ENCODE measurements around the gene UBLCP1. TPM values are rescaled to one million over a fixed set of nuclear protein-coding genes. Genes with fewer than 3 reads are reported as not detected.
"Not testable (repeated sequence)": the region's sequence is repeated elsewhere in the genome, so short reads cannot be mapped to it uniquely, and the experiment has no call there.

UBLCP1 gene
- total RNA-seq (2014; rRNA removed; shearing (Covaris generic)): 59.3 and 86.7 TPM in 2 replicates

- peak; percentile 88 for DNase-seq (ENCODE audit: low read depth)
Observed at GRCh38 chr5:159262859-159263568, at the start of gene UBLCP1. Gene UBLCP1, plus strand, starts transcription at chr5:159263290. Its CDS starts 5,626 bp downstream, at chr5:159268916.

- no peak for DNase-seq (ENCODE audit: low read depth)
Observed at GRCh38 chr5:159214486-159215271, 48.4 kb upstream of the UBLCP1 start.

GRCh38 chr5:159215886-159216285 lies 47.2 kb upstream of the UBLCP1 start:
- no peak for DNase-seq (ENCODE audit: low read depth)

- DNase-seq (ENCODE audit: low read depth): no peak
Observed at GRCh38 chr5:159216454-159216853, 46.6 kb upstream of the UBLCP1 start.

- DNase-seq (ENCODE audit: low read depth): no peak
Observed at GRCh38 chr5:159217236-159217635, 45.9 kb upstream of the UBLCP1 start.

GRCh38 chr5:159218595-159219023 lies 44.5 kb upstream of the UBLCP1 start:
- no peak for DNase-seq (ENCODE audit: low read depth)

- DNase-seq (ENCODE audit: low read depth): peak; percentile 3
Observed at GRCh38 chr5:159220206-159220605, 42.9 kb upstream of the UBLCP1 start.

GRCh38 chr5:159223469-159223868 lies 39.6 kb upstream of the UBLCP1 start:
- DNase-seq (ENCODE audit: low read depth): no peak

- no peak for DNase-seq (ENCODE audit: low read depth)
Observed at GRCh38 chr5:159224471-159224870, 38.6 kb upstream of the UBLCP1 start.

GRCh38 chr5:159226451-159226850 lies 36.6 kb upstream of the UBLCP1 start:
- DNase-seq (ENCODE audit: low read depth): no peak

- DNase-seq (ENCODE audit: low read depth): no peak
Observed at GRCh38 chr5:159227452-159227851, 35.6 kb upstream of the UBLCP1 start.

GRCh38 chr5:159228097-159228496 lies 35.0 kb upstream of the UBLCP1 start:
- DNase-seq (ENCODE audit: low read depth): peak; percentile 45

GRCh38 chr5:159230657-159231056 lies 32.4 kb upstream of the UBLCP1 start:
- DNase-seq (ENCODE audit: low read depth): no peak

GRCh38 chr5:159231167-159231566 lies 31.9 kb upstream of the UBLCP1 start:
- DNase-seq (ENCODE audit: low read depth): no peak

GRCh38 chr5:159235871-159236520 lies 27.1 kb upstream of the UBLCP1 start:
- not testable (repeated sequence) for DNase-seq (ENCODE audit: low read depth)

GRCh38 chr5:159240301-159240870 lies 22.7 kb upstream of the UBLCP1 start:
- peak; percentile 88 for DNase-seq (ENCODE audit: low read depth)

- DNase-seq (ENCODE audit: low read depth): no peak
Observed at GRCh38 chr5:159241946-159242552, 21.0 kb upstream of the UBLCP1 start.

GRCh38 chr5:159242656-159243055 lies 20.4 kb upstream of the UBLCP1 start:
- peak; percentile 46 for DNase-seq (ENCODE audit: low read depth)

- no peak for DNase-seq (ENCODE audit: low read depth)
Observed at GRCh38 chr5:159243385-159243784, 19.7 kb upstream of the UBLCP1 start.

GRCh38 chr5:159244163-159244562 lies 18.9 kb upstream of the UBLCP1 start:
- DNase-seq (ENCODE audit: low read depth): no peak

- DNase-seq (ENCODE audit: low read depth): no peak
Observed at GRCh38 chr5:159244890-159245289, 18.2 kb upstream of the UBLCP1 start.

GRCh38 chr5:159249158-159249557 lies 13.9 kb upstream of the UBLCP1 start:
- DNase-seq (ENCODE audit: low read depth): no peak

Measured in Daoy (cell line).